Naive B cell (primary cell): Measurements from ENCODE around the gene HDAC1. TPM values are rescaled to one million over a fixed set of nuclear protein-coding genes. Genes with fewer than 3 reads are reported as not detected.

ENCODE experiments used
- polyA plus RNA-seq, 6 donors: library from polyadenylated mRNA; unstranded; fragments of 300-500 nt; fragmentation: Illumina TruSeq; gene quantifications; one replicate each; pipeline ENCODE4 v1.2.3, GENCODE V29; 2021; ENCODE audit warnings: low read depth in 6 of 6

HDAC1 gene
- polyA plus RNA-seq, 6 donors from 2014 or later: 179 to 253 (median 204) TPM

Other genes with a start within 250 kb of the HDAC1 start
- 1 to 10 TPM; 2.1 to 6.6 (median 4.1) TPM for gene TMEM39B, start 219.1 kb upstream of the HDAC1 start, polyA plus RNA-seq
- gene KPNA6, start 184.0 kb upstream of the HDAC1 start, polyA plus RNA-seq: 10 to 100 TPM; 10.3 to 35.2 (median 25.8) TPM
- gene TXLNA, start 112.4 kb upstream of the HDAC1 start, polyA plus RNA-seq: 10 to 100 TPM; 12.0 to 29.8 (median 20.6) TPM
- gene CCDC28B, start 91.5 kb upstream of the HDAC1 start, polyA plus RNA-seq: 10 to 100 TPM in 5 of 6 donors, 1 to 10 TPM in 1; 9.1 to 14.5 (median 12.3) TPM
- gene IQCC, start 86.4 kb upstream of the HDAC1 start, polyA plus RNA-seq: 1 to 10 TPM in 3 of 6 donors, under 1 TPM in 2, not detected in 1; 0.75 to 2.3 (median 1.4) TPM
- gene DCDC2B, start 83.0 kb upstream of the HDAC1 start, polyA plus RNA-seq: under 1 TPM in 2 of 6 donors, not detected in 4; 0.13 to 0.36 TPM
- 10 to 100 TPM in 4 of 6 donors, 1 to 10 TPM in 1, not detected in 1; 6.8 to 12.0 (median 10.9) TPM for gene TMEM234, start 69.7 kb upstream of the HDAC1 start, polyA plus RNA-seq
- 100 to 1,000 TPM; 152 to 251 (median 180) TPM for gene EIF3I, start 69.7 kb upstream of the HDAC1 start, polyA plus RNA-seq
- under 1 TPM in 1 of 6 donors, not detected in 5; 0.42 TPM for gene FAM167B, start 44.9 kb upstream of the HDAC1 start, polyA plus RNA-seq
- 100 to 1,000 TPM in 1 of 6 donors, 10 to 100 TPM in 5; 57.7 to 124 (median 61.1) TPM for gene LCK, start 40.8 kb upstream of the HDAC1 start, polyA plus RNA-seq
- gene MARCKSL1, start 44.1 kb downstream of the HDAC1 start, polyA plus RNA-seq: 100 to 1,000 TPM; 171 to 297 (median 207) TPM
- gene FAM229A, start 70.4 kb downstream of the HDAC1 start, polyA plus RNA-seq: 1 to 10 TPM in 1 of 6 donors, under 1 TPM in 4, not detected in 1; 0.24 to 1.2 (median 0.53) TPM
- gene TSSK3, start 70.5 kb downstream of the HDAC1 start, polyA plus RNA-seq: 1 to 10 TPM in 3 of 6 donors, under 1 TPM in 3; 0.30 to 4.8 (median 0.94) TPM
- 10 to 100 TPM; 22.8 to 66.7 (median 44.0) TPM for gene BSDC1, start 102.4 kb downstream of the HDAC1 start, polyA plus RNA-seq
- not detected for gene ZBTB8B, start 173.0 kb downstream of the HDAC1 start, polyA plus RNA-seq
- not detected for gene ZBTB8A, start 247.3 kb downstream of the HDAC1 start, polyA plus RNA-seq